H1 (cell line): ENCODE data around the gene CSRNP3. TPM values are rescaled to one million over a fixed set of nuclear protein-coding genes. Genes with fewer than 3 reads are reported as not detected.

Experiments used
- CTCF ChIA-PET: fragments of 300-600 bp; sonication (Branson Sonifier 250); formaldehyde crosslinking; loops from one replicate; lab custom pipeline; 2021; ENCODE audit not compliant: partially characterized antibody; lab: Charles Lee
- POLR2A ChIA-PET: fragments of 300-600 bp; sonication (Branson Sonifier 250); formaldehyde crosslinking; loops from one replicate; lab custom pipeline; 2021; ENCODE audit warnings: inconsistent platforms; ENCODE audit not compliant: partially characterized antibody; lab: Charles Lee
- DNase-seq, 2 experiments: peaks; one replicate each; pipeline versions ENCODE4 v3.0.0 to v3.0.0-alpha.2; 2010 to 2022; ENCODE audit warnings: low spot score in 2 of 2, low read depth in 1 of 2, mixed read lengths in 1 of 2
- FAIRE-seq: peaks from 2 replicates; lab custom pipeline; 2011; peaks lifted over from hg19 to GRCh38; lab: Jason Lieb, UNC
- H2AFZ ChIP-seq: 2 replicates; pipeline ENCODE4 v1.8.1; 2012; ENCODE audit warnings: low read length, inconsistent platforms
- H2AK5ac ChIP-seq: 2 replicates; pipeline ENCODE4 v1.6.1; 2013; ENCODE audit warnings: low read depth, low read length
- H2BK120ac ChIP-seq: replicated peaks from 2 replicates; pipeline ENCODE3; 2013; ENCODE audit warnings: low read depth, low read length, inconsistent platforms
- H2BK12ac ChIP-seq: 2 replicates; pipeline ENCODE4 v1.6.1; 2013; ENCODE audit warnings: low read depth, low read length
- H2BK15ac ChIP-seq: 2 replicates; pipeline ENCODE4 v1.6.1; 2013; ENCODE audit warnings: low read length
- H2BK20ac ChIP-seq: 2 replicates; pipeline ENCODE4 v1.6.1; 2013; ENCODE audit warnings: low read length
- H2BK5ac ChIP-seq: 2 replicates; pipeline ENCODE4 v1.6.1; 2013; ENCODE audit warnings: low read depth, low read length
- H3K14ac ChIP-seq: 2 replicates; pipeline ENCODE4 v1.6.1; 2013; ENCODE audit warnings: inconsistent platforms; ENCODE audit not compliant: insufficient read length
- H3K18ac ChIP-seq: 2 replicates; pipeline ENCODE4 v1.6.1; 2013; ENCODE audit warnings: low read length; ENCODE audit errors: extremely low read depth
- H3K23ac ChIP-seq: 2 replicates; pipeline ENCODE4 v1.6.1; 2013; ENCODE audit warnings: inconsistent platforms; ENCODE audit not compliant: insufficient read length
- H3K23me2 ChIP-seq: 2 replicates; pipeline ENCODE4 v1.6.1; 2013; ENCODE audit warnings: low read depth, low read length
- H3K27ac ChIP-seq: 2 replicates; pipeline ENCODE4 v1.6.1; 2011; ENCODE audit warnings: low read depth, low read length, inconsistent platforms
- H3K27me3 ChIP-seq, 4 experiments: replicated peaks in 1 of 4; 1 replicate in 1 of 4; 2 replicates in 3 of 4; pipeline versions ENCODE4 v1.6.1 to v1.8.1; 2011 to 2013; ENCODE audit warnings: low read length in 3 of 4, mild to moderate bottlenecking in 3 of 4, inconsistent platforms in 2 of 4, mixed read lengths in 2 of 4, moderate library complexity in 1 of 4; ENCODE audit not compliant: control insufficient read depth in 3 of 4, insufficient read depth in 3 of 4; ENCODE audit errors: extremely low read depth in 1 of 4
- H3K36me3 ChIP-seq, 4 experiments: 2 replicates each; pipeline versions ENCODE4 v1.6.1 to v1.8.1; 2011 to 2013; ENCODE audit warnings: mild to moderate bottlenecking in 4 of 4, low read length in 3 of 4, moderate library complexity in 2 of 4, control low read depth in 1 of 4, inconsistent platforms in 1 of 4; ENCODE audit not compliant: insufficient read depth in 4 of 4, control insufficient read depth in 2 of 4
- H3K4ac ChIP-seq: replicated peaks from 2 replicates; pipeline ENCODE3; 2013; ENCODE audit warnings: low read length, low read depth, mixed read lengths, inconsistent platforms; ENCODE audit not compliant: insufficient read length
- H3K4me1 ChIP-seq, 4 experiments: replicated peaks in 1 of 4; 1 replicate in 1 of 4; 2 replicates in 3 of 4; pipeline versions ENCODE4 v1.6.1 to v1.8.1; 2011 to 2013; ENCODE audit warnings: low read length in 3 of 4, inconsistent platforms in 2 of 4, mixed read lengths in 1 of 4; ENCODE audit not compliant: insufficient read depth in 4 of 4, control insufficient read depth in 3 of 4
- H3K4me2 ChIP-seq, 2 experiments: 2 replicates each; pipeline versions ENCODE4 v1.6.1 to v1.8.1; 2011 to 2013; ENCODE audit warnings: low read depth in 2 of 2, low read length in 2 of 2, control low read depth in 1 of 2, inconsistent platforms in 1 of 2, mild to moderate bottlenecking in 1 of 2; ENCODE audit not compliant: insufficient read depth in 1 of 2
- H3K4me3 ChIP-seq, 4 experiments: fragments of 200-600, 300-600 bp in 1 of 4; sonication (generic), shearing (Covaris generic), sonication (Bioruptor Twin) in 1 of 4; 2 replicates each; pipeline versions ENCODE4 v1.5.1 to v1.8.1; 2011 to 2016; ENCODE audit warnings: low read length in 4 of 4, low read depth in 3 of 4, control low read depth in 2 of 4, inconsistent platforms in 2 of 4, mild to moderate bottlenecking in 2 of 4, mixed read lengths in 1 of 4, moderate library complexity in 1 of 4; ENCODE audit not compliant: insufficient read depth in 2 of 4; ENCODE audit errors: extremely low read depth in 1 of 4
- H3K56ac ChIP-seq: replicated peaks from 2 replicates; pipeline ENCODE3; 2013; ENCODE audit warnings: low read depth, mild to moderate bottlenecking, mixed read lengths, low read length, inconsistent platforms; ENCODE audit not compliant: insufficient read length
- H3K79me1 ChIP-seq: 2 replicates; pipeline ENCODE4 v1.6.1; 2013; ENCODE audit warnings: low read depth, low read length, control low read depth
- H3K79me2 ChIP-seq, 2 experiments: 2 replicates each; pipeline versions ENCODE4 v1.6.1 to v1.8.1; 2012 to 2013; ENCODE audit warnings: low read length in 2 of 2, mild to moderate bottlenecking in 2 of 2, inconsistent platforms in 1 of 2; ENCODE audit not compliant: insufficient read depth in 2 of 2, control insufficient read depth in 1 of 2
- H3K9ac ChIP-seq, 4 experiments: replicated peaks in 1 of 4; 1 replicate in 1 of 4; 2 replicates in 3 of 4; pipeline versions ENCODE4 v1.6.1 to v1.8.1; 2011 to 2013; ENCODE audit warnings: low read depth in 3 of 4, low read length in 3 of 4, control low read depth in 2 of 4, mild to moderate bottlenecking in 2 of 4, moderate library complexity in 2 of 4, inconsistent platforms in 1 of 4; ENCODE audit errors: extremely low read depth in 1 of 4
- H3K9me3 ChIP-seq, 2 experiments: 2 replicates each; pipeline versions ENCODE4 v1.6.1 to v1.8.1; 2012 to 2013; ENCODE audit warnings: mild to moderate bottlenecking in 2 of 2, moderate library complexity in 2 of 2, control low read depth in 1 of 2, inconsistent platforms in 1 of 2, low read depth in 1 of 2, low read length in 1 of 2, mixed read lengths in 1 of 2; ENCODE audit not compliant: insufficient read depth in 2 of 2
- H4K20me1 ChIP-seq, 2 experiments: replicated peaks in 1 of 2; 2 replicates each; pipeline versions ENCODE3 to v1.8.1; 2011 to 2013; ENCODE audit warnings: inconsistent platforms in 2 of 2, low read length in 2 of 2, mild to moderate bottlenecking in 1 of 2; ENCODE audit not compliant: insufficient read depth in 2 of 2, control insufficient read depth in 1 of 2
- H4K5ac ChIP-seq: 2 replicates; pipeline ENCODE4 v1.6.1; 2013; ENCODE audit warnings: low read length, low read depth, mixed read lengths, inconsistent platforms; ENCODE audit not compliant: insufficient read length
- H4K8ac ChIP-seq: 2 replicates; pipeline ENCODE4 v1.8.0; 2013; ENCODE audit warnings: mild to moderate bottlenecking, moderate library complexity, low read length, inconsistent platforms; ENCODE audit not compliant: insufficient read depth; ENCODE audit errors: extremely low read depth
- H4K91ac ChIP-seq: replicated peaks from 2 replicates; pipeline ENCODE3; 2013; ENCODE audit warnings: low read length, mixed read lengths, inconsistent platforms; ENCODE audit not compliant: insufficient read length
- JUND ChIP-seq: IDR thresholded peaks from 2 replicates; pipeline ENCODE4 v1.6.1; 2011; ENCODE audit warnings: mild to moderate bottlenecking, improper control_type of control experiment, low read length
- RXRA ChIP-seq: IDR thresholded peaks from 2 replicates; pipeline ENCODE4 v1.6.1; 2011; ENCODE audit warnings: low read depth, mild to moderate bottlenecking, low read length, moderate library complexity; ENCODE audit not compliant: insufficient read depth
- WGBS, 2 experiments: shearing (Covaris generic) in 1 of 2; methylation state at CpG; one replicate each; pipeline versions ENCODE4 v1.1.6 to v1.1.7; 2013 to 2015; ENCODE audit warnings: low lambda C conversion rate in 2 of 2, mixed read lengths in 2 of 2, inconsistent platforms in 1 of 2, low coverage in 1 of 2, missing lambda C conversion rate in 1 of 2; ENCODE audit not compliant: insufficient replicate concordance in 2 of 2, insufficient coverage in 1 of 2, insufficient read length in 1 of 2; ENCODE audit errors: extremely low coverage in 1 of 2, missing lambda C conversion rate in 1 of 2; 5-methylcytosine and 5-hydroxymethylcytosine counted together
- polyA plus RNA-seq, 7 experiments: library from polyadenylated mRNA; depleted of rRNA in 3 of 7; stranded (reverse) in 5 of 7; unstranded in 2 of 7; fragments of >200 nt in 5 of 7; fragments of 200-250 nt in 2 of 7; gene quantifications; 1 replicate in 5 of 7; 2 replicates in 1 of 7; 4 replicates in 1 of 7; pipeline versions ENCODE4 v1.2.1 to v1.2.3, GENCODE V29; 2011 to 2013; ENCODE audit warnings: missing spikeins in 2 of 7, mixed read lengths in 2 of 7
- total RNA-seq: library from RNA; stranded (reverse); fragmentation: NEBNext Ultra II Directional; extraction: Animal tissue kit (Norgen Biotek cat#: 25700); gene quantifications from 2 replicates; pipeline ENCODE4 v1.2.1, GENCODE V29; 2021

Gene CSRNP3
- total and polyA plus RNA-seq, 2 of the 8 experiments (the other 6 are each of a cell fraction or from before 2014, with no cell fraction given), result 1.3 to 6.5 TPM

DNA sequence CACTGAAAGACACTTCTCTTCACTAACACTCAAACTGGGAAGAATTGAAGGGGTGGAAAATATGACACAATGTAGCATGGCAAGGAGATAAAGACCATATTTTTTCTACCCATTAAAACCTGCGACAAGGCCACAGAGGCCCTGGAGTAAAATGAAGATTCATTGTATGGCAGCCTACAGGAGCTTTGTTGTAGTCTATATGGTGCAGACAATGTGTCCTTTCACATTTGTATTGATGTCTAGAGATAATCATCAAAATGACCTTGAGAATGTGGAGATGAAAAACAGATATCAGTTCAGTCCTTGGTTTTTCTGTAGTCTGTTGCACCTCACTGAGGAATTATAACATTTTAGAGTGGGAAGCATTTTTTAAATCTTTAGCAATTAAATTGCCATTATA is 80.1 kb downstream of the CSRNP3 start:
- no peaks in the 10 kb centered on the region; a peak in 1 of 8 replicates for H3K36me3 ChIP-seq
- no peak overlapping the region for H2AFZ ChIP-seq
- no peak overlapping the region for H3K27ac ChIP-seq
- H3K27me3 ChIP-seq, result no peaks in the 10 kb centered on the region
- no peak overlapping the region for H3K9ac ChIP-seq
- H3K4me1 ChIP-seq, result peaks cover 0 to 2% (median 0%) of the 10 kb centered on the region in 4 experiments; a peak in 2 of 7 replicates
- no peak overlapping the region for H4K5ac ChIP-seq
- no peak overlapping the region for H3K18ac ChIP-seq
- DNase-seq (no peak), FAIRE-seq (no peak)
- no peak overlapping the region for H3K56ac ChIP-seq
- no peaks in the 10 kb centered on the region for H4K20me1 ChIP-seq
- no peak overlapping the region for H2AK5ac ChIP-seq
- H2BK15ac ChIP-seq, result no peak overlapping the region
- no peak overlapping the region for H4K8ac ChIP-seq
- no peak overlapping the region for H2BK20ac ChIP-seq
- no peak overlapping the region for H3K23ac ChIP-seq
- H4K91ac ChIP-seq, result no peak overlapping the region
- no peak overlapping the region for H2BK120ac ChIP-seq
- H2BK12ac ChIP-seq, result no peak overlapping the region
- H3K4me3 ChIP-seq, result no peak overlapping the region
- no peaks in the 10 kb centered on the region for H3K79me2 ChIP-seq
- H3K79me1 ChIP-seq, result no peaks in the 10 kb centered on the region
- H3K14ac ChIP-seq, result no peak overlapping the region
- H3K23me2 ChIP-seq, result no peaks in the 10 kb centered on the region
- no peaks in the 10 kb centered on the region for H3K9me3 ChIP-seq
- H3K4me2 ChIP-seq, result no peak overlapping the region
- CTCF ChIA-PET, result interaction anchor here (0.8 to 1.2 kb wide), 2 partner anchors 91 to 254 kb away, joined by 3 to 4 read pairs; no protein-coding TSS in a partner anchor
- TF ChIP-seq RXRA (no peak), JUND (no peak)
- TF ChIP-seq, all 59 proteins: peak for 0
- Histone ChIP-seq H2BK5ac (no peak overlapping the region), H3K4ac (no peak overlapping the region)
- WGBS, 2 experiments, result 88% methylated on average over 1 of the region's 1 CpG; no CpG with 5 or more reads in 1 of the 2 experiments
- POLR2A ChIA-PET, result interaction anchor here (1.0 kb wide), 1 partner anchor 13 kb away, joined by 3 read pairs; no protein-coding TSS in a partner anchor
